Peyer's patch (tissue), 4 donors: ENCODE measurements around the gene CALML3. TPM values are rescaled to one million over a fixed set of nuclear protein-coding genes. Genes with fewer than 3 reads are reported as not detected.
A peak's percentile ranks its signal among the peaks of the same experiment; 100 is the strongest.

Experiments
- DNase-seq, 3 donors: peaks; one replicate each; pipeline ENCODE4 v3.0.0-alpha.2; 2017 to 2019
- H3K27ac ChIP-seq, 4 donors: fragments of 200-600 bp; sonication (generic); one replicate each; pipeline ENCODE4 v1.5.1; 2016 to 2019
- H3K27me3 ChIP-seq, 2 donors: fragments of 200-600 bp; sonication (generic); one replicate each; pipeline ENCODE4 v1.5.1; 2019
- H3K36me3 ChIP-seq, 3 donors: fragments of 200-600 bp; sonication (generic); one replicate each; pipeline ENCODE4 v1.5.1; 2016 to 2019
- H3K4me1 ChIP-seq, 4 donors: fragments of 200-600 bp; sonication (generic); one replicate each; pipeline ENCODE4 v1.5.1; 2016 to 2019
- H3K4me3 ChIP-seq, 4 donors: fragments of 200-600 bp; sonication (generic); 1 replicate in 3 of 4; 2 replicates in 1 of 4; pipeline ENCODE4 v1.5.1; 2016 to 2019; ENCODE audit warnings: mild to moderate bottlenecking in 1 of 4
- H3K9me3 ChIP-seq, 4 donors: fragments of 200-600 bp; sonication (generic); one replicate each; pipeline ENCODE4 v1.5.1; 2016 to 2019; ENCODE audit warnings: mild to moderate bottlenecking in 1 of 4
- POLR2A ChIP-seq, 2 donors: fragments of 450-650 bp; IDR thresholded peaks; one replicate each; pipeline ENCODE4 v1.5.1; 2017; ENCODE audit warnings: antibody characterized with exemption in 2 of 2, mild to moderate bottlenecking in 2 of 2, moderate library complexity in 2 of 2
- total RNA-seq, 4 donors: library from RNA; depleted of rRNA; stranded (reverse); fragments of >200 nt; gene quantifications; one replicate each; pipeline ENCODE4 v1.1.0, GENCODE V29; 2016
- TF ChIP-seq, protein P1 (sequence below), 6 experiments: fragments of 450-650 bp in 4 of 6; fragments of 200-600 bp in 2 of 6; sonication (generic) in 1 of 6; IDR thresholded peaks; one replicate each; pipeline ENCODE4 v1.5.1; 2017 to 2019; ENCODE audit warnings: antibody characterized with exemption in 6 of 6, mild to moderate bottlenecking in 3 of 6, moderate library complexity in 1 of 6

The CALML3 gene
- total RNA-seq, 4 donors from 2014 or later = not detected

DNA sequence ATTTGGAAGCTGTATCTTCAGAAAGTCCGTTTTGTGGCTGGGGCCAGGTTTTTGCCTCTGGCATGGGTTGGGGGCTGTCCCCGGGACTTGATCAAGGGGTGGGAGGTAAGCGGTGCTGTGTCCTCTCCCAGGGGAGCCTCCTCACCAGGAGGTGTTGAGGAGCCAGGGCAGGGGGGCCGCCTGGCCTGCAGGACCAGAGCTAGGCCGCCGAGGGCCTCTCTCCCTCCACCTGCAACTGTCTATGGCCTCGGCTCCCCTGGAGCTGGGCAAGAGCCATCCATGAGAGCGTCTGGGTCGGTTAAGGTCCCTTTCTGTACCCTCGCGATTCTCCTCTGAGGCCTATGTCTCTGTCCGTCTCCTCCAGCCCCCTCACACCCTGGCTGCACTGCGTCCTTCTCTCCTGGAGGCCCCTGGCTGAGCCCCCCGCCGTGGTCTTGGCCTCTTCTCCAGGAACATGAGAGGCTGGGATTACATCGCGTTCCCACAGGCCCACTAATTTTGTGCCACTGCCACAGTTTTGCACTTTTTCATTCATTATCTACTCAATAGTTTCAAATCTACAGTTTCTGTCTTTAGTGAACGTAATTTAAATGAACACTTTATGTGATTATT, 46.0 kb upstream of the CALML3 start:
- Histone ChIP-seq H3K4me1 (no peaks in the 10 kb centered on the region), H3K27ac (no peak overlapping the region)
- DNase-seq = peak in 1 of 3 donors; percentile 33

DNA sequence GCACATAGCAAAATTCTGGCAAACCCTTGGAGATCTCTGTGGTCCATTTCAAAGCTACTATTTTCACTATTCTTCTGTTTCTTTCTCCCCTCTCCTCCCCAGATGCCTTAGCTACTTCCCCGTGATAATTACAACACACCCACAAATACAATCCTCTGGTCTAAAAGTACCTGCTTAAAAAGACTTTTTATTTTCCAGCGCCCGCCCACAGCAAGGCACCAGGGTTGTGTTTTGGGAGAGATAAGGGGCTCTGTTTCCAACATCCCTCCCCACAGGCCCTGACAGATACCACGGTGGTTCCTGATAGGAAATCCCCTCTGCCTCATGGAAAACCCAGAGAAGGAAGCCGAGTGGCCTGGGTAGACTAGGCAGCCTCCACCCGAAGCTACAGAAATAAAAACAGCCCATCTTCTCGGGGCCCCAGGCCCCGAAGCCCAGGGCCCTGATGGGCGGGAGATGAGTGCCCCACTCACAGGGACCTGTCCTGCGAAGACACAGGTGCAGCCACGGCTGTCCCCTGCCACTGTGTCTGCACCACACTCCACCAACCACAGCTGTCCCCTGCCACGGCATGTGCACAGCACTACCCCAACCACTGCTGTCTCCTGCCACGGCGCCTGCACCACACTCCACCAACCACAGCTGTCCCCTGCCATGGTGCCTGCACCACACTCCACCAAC, 45.1 kb upstream of the CALML3 start:
- H3K4me3 ChIP-seq = no peak overlapping the region
- H3K36me3 ChIP-seq = no peaks in the 10 kb centered on the region
- H3K4me1 ChIP-seq = no peaks in the 10 kb centered on the region
- peak in 2 of 3 donors; percentile 31 to 37 for DNase-seq
- H3K9me3 ChIP-seq = no peaks in the 10 kb centered on the region
- no peaks in the 10 kb centered on the region for H3K27me3 ChIP-seq
- no peak overlapping the region for H3K27ac ChIP-seq
- TF ChIP-seq, protein P1, sequence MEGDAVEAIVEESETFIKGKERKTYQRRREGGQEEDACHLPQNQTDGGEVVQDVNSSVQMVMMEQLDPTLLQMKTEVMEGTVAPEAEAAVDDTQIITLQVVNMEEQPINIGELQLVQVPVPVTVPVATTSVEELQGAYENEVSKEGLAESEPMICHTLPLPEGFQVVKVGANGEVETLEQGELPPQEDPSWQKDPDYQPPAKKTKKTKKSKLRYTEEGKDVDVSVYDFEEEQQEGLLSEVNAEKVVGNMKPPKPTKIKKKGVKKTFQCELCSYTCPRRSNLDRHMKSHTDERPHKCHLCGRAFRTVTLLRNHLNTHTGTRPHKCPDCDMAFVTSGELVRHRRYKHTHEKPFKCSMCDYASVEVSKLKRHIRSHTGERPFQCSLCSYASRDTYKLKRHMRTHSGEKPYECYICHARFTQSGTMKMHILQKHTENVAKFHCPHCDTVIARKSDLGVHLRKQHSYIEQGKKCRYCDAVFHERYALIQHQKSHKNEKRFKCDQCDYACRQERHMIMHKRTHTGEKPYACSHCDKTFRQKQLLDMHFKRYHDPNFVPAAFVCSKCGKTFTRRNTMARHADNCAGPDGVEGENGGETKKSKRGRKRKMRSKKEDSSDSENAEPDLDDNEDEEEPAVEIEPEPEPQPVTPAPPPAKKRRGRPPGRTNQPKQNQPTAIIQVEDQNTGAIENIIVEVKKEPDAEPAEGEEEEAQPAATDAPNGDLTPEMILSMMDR (IDR thresholded peaks at IDR 0.05) = no peak
- TF ChIP-seq POLR2A (IDR thresholded peaks at IDR 0.05) = no peak

More for the DNA sequence above, 46.0 kb upstream of the CALML3 start:
- Histone ChIP-seq H3K27me3 (no peaks in the 10 kb centered on the region), H3K4me3 (no peak overlapping the region), H3K9me3 (no peaks in the 10 kb centered on the region), H3K36me3 (no peaks in the 10 kb centered on the region)
- no peak for TF ChIP-seq POLR2A (IDR thresholded peaks at IDR 0.05)
- TF ChIP-seq, protein P1 (IDR thresholded peaks at IDR 0.05) = no peak

DNA sequence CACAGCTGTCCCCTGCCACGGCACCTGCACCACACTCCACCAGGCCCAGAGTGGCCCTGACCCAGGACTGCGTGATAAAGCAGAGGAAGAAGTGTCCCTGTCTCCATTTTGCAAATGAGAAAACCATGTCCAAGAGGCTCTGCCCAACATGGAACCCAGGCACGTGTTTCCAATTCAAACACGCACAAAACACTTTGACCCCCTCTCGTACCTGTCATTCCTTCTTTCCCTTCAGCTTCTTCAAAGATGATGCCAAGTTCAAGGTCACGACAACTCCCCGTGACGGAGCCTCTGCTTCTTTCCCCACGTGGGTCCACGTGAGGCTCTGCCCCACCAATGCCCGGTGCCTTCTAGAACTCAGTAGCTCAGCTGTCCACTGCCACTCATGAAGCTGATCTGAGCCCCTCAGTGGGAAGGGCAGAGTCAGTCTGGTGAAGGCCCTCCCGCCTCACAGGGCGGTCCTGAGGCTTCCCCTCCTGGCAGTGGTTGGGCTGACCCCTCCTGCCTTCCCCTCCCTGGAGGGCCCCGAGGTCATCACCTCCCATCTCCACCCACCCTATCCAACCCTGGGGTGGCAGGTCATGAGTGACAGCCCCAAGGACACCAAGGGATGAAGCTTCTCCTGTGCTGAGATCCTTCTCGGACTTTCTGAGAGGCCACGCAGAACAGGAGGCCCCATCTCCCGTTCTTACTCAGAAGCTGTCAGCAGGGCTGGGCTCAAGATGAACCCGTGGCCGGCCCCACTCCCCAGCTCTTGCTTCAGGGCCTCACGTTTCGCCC, 44.4 kb upstream of the CALML3 start:
- H3K4me3 ChIP-seq = no peak overlapping the region
- no peaks in the 10 kb centered on the region for H3K9me3 ChIP-seq
- peak in 2 of 3 donors; percentile 15 to 17 for DNase-seq
- H3K27me3 ChIP-seq = no peaks in the 10 kb centered on the region
- TF ChIP-seq POLR2A (IDR thresholded peaks at IDR 0.05) = no peak
- TF ChIP-seq, protein P1 (IDR thresholded peaks at IDR 0.05) = no peak
- no peak overlapping the region for H3K27ac ChIP-seq
- no peaks in the 10 kb centered on the region for H3K36me3 ChIP-seq
- H3K4me1 ChIP-seq = no peaks in the 10 kb centered on the region

DNA sequence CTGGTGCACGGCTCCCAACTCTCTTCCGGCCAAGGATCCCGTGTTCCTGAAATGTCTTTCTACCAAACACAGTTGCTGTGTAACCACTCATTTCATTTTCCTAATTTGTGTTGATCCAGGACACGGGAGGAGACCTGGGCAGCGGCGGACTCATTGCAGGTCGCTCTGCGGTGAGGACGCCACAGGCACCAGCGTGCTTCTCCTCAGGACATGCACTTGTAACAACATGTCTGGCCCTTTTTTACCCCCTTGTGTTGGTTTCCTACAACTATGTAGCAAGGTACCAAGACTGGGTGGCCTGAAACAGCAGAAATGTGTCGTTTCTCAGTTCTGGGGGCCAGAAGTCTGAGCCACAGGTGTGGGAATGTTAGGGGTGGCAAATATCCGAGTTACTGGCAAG, 43.6 kb upstream of the CALML3 start:
- peak in 2 of 3 donors; percentile 24 to 30 for DNase-seq

DNA sequence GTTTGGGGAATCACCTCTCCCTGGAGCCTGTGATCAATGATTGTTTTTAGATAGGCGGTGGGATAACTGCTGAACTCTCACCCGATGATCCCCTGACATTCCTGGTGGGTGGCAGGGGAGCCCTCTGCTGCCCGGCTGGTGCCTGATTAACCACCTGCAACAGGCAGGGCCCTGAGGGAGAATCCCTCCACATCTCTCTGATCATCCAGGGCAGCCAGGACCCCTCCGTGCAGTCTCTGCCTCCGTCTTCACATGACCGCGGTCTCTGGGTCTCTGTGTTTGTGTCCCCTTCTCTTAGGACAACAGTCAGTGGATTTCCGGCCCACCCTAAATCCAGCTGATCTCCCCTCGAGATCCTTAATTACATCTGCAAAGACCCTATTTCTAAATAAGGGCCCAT, 42.7 kb upstream of the CALML3 start:
- Histone ChIP-seq H3K27me3 (no peaks in the 10 kb centered on the region), H3K4me3 (no peak overlapping the region), H3K27ac (no peak overlapping the region), H3K36me3 (no peaks in the 10 kb centered on the region), H3K4me1 (no peaks in the 10 kb centered on the region), H3K9me3 (no peaks in the 10 kb centered on the region)
- no peak for TF ChIP-seq POLR2A (IDR thresholded peaks at IDR 0.05)
- TF ChIP-seq, protein P1 (IDR thresholded peaks at IDR 0.05) = no peak
- peak in 2 of 3 donors; percentile 19 to 26 for DNase-seq

More for the DNA sequence above, 43.6 kb upstream of the CALML3 start:
- no peaks in the 10 kb centered on the region for H3K9me3 ChIP-seq
- H3K27ac ChIP-seq = no peak overlapping the region
- no peaks in the 10 kb centered on the region for H3K36me3 ChIP-seq
- no peaks in the 10 kb centered on the region for H3K27me3 ChIP-seq
- H3K4me1 ChIP-seq = no peaks in the 10 kb centered on the region
- TF ChIP-seq POLR2A (IDR thresholded peaks at IDR 0.05) = no peak
- TF ChIP-seq, protein P1 (IDR thresholded peaks at IDR 0.05) = no peak
- no peak overlapping the region for H3K4me3 ChIP-seq
